HepG2 (cell line): Measurements from ENCODE around the gene ALDH16A1. TPM values are rescaled to one million over a fixed set of nuclear protein-coding genes. Genes with fewer than 3 reads are reported as not detected.

Source experiments
- ATAC-seq: fragments of 200-7000 bp; cut with Tn5 transposase; 3 replicates; pipeline ENCODE4 v1.9.1; 2020; ENCODE audit warnings: mild to moderate bottlenecking, moderate library complexity
- BruUV-seq: library from RNA; stranded (reverse); fragments of 400-500 nt; replicated peaks from 2 replicates; lab custom pipeline; 2021; lab: Mats Ljungman, UMichigan
- CTCF ChIA-PET: fragments of 300-600 bp; formaldehyde crosslinking; extraction: SDS; loops from one replicate; lab custom pipeline; 2021; ENCODE audit warnings: low total read pairs, inconsistent platforms, low intra/inter-chr PET ratio; lab: Yijun Ruan, JAX
- POLR2A ChIA-PET: fragments of 350-600 bp; sonication (Branson Sonifier 250); formaldehyde crosslinking; loops from one replicate; lab custom pipeline; 2020; ENCODE audit warnings: antibody characterized with exemption, inconsistent platforms; lab: Yijun Ruan, JAX
- DNase-seq: peaks from one replicate; pipeline ENCODE4 v3.0.0-alpha.2; 2015; ENCODE audit warnings: low spot score
- FAIRE-seq: peaks from 3 replicates; lab custom pipeline; 2011; peaks lifted over from hg19 to GRCh38; lab: Jason Lieb, UNC
- H2AFZ ChIP-seq: one replicate; pipeline ENCODE4 v1.6.1; 2011; ENCODE audit warnings: low read length, inconsistent platforms
- H3K27ac ChIP-seq: fragments of 300-600 bp; 3 replicates; pipeline ENCODE4 v1.8.0; 2011; ENCODE audit warnings: mixed run types, mild to moderate bottlenecking, mixed read lengths, low read length, inconsistent platforms; ENCODE audit not compliant: insufficient read depth; ENCODE audit errors: extremely low read length
- H3K27me3 ChIP-seq, 2 experiments: fragments of 200-600 bp in 1 of 2; 2 replicates in 1 of 2; 3 replicates in 1 of 2; pipeline versions ENCODE4 v1.6.0 to v1.8.0; 2011; ENCODE audit warnings: low read length in 2 of 2, mild to moderate bottlenecking in 2 of 2, moderate library complexity in 2 of 2, inconsistent platforms in 1 of 2; ENCODE audit not compliant: insufficient read depth in 2 of 2, control insufficient read depth in 1 of 2
- H3K36me3 ChIP-seq, 2 experiments: fragments of 200-600 bp in 1 of 2; replicated peaks in 1 of 2; 2 replicates in 1 of 2; 3 replicates in 1 of 2; pipeline versions ENCODE4 v1.5.1 to v1.8.0; 2011; ENCODE audit warnings: low read length in 2 of 2, inconsistent platforms in 1 of 2; ENCODE audit not compliant: insufficient read depth in 2 of 2, control insufficient read depth in 1 of 2
- H3K4me1 ChIP-seq: 2 replicates; pipeline ENCODE4 v1.5.1; 2012; ENCODE audit warnings: low read length, inconsistent platforms; ENCODE audit not compliant: insufficient read depth
- H3K4me2 ChIP-seq: 2 replicates; pipeline ENCODE4 v1.6.0; 2011; ENCODE audit warnings: low read depth, low read length, inconsistent platforms
- H3K4me3 ChIP-seq, 3 experiments: fragments of 200-600 bp in 1 of 3; sonication (generic), shearing (Covaris generic) in 1 of 3; replicated peaks in 1 of 3; 2 replicates each; pipeline ENCODE4 v1.5.1; 2011 to 2016; ENCODE audit warnings: low read length in 3 of 3, inconsistent platforms in 2 of 3, low read depth in 2 of 3, mild to moderate bottlenecking in 2 of 3, control low read depth in 1 of 3, mixed read lengths in 1 of 3; ENCODE audit not compliant: insufficient read depth in 1 of 3
- H3K79me2 ChIP-seq: one replicate; pipeline ENCODE4 v1.6.1; 2011; ENCODE audit warnings: low read length, inconsistent platforms; ENCODE audit not compliant: insufficient read depth
- H3K9ac ChIP-seq: 2 replicates; pipeline ENCODE4 v1.6.0; 2011; ENCODE audit warnings: mild to moderate bottlenecking, low read depth, low read length, inconsistent platforms; ENCODE audit not compliant: insufficient read depth
- H3K9me3 ChIP-seq: 2 replicates; pipeline ENCODE4 v1.5.1; 2012; ENCODE audit warnings: mild to moderate bottlenecking, low read length
- H4K20me1 ChIP-seq: 2 replicates; pipeline ENCODE4 v1.6.0; 2011; ENCODE audit warnings: inconsistent platforms, mild to moderate bottlenecking, low read length, moderate library complexity; ENCODE audit not compliant: insufficient read depth
- AGO1 ChIP-seq: fragments of 200-400 bp; formaldehyde crosslinking; IDR thresholded peaks from 2 replicates; pipeline ENCODE4 v1.6.1; 2017; ENCODE audit warnings: mild to moderate bottlenecking, low read depth, low read length, moderate library complexity; ENCODE audit not compliant: poor library complexity, severe bottlenecking
- CENPX ChIP-seq: sonication (generic); formaldehyde crosslinking; IDR thresholded peaks from 2 replicates; pipeline ENCODE4 v1.9.0; 2021; ENCODE audit warnings: mild to moderate bottlenecking, missing genetic modification reagents, moderate library complexity
- ELF4 ChIP-seq: sonication (generic); formaldehyde crosslinking; IDR thresholded peaks from 2 replicates; pipeline ENCODE4 v1.5.0; 2020; ENCODE audit warnings: missing genetic modification reagents, mild to moderate bottlenecking, moderate library complexity, borderline replicate concordance
- FIP1L1 ChIP-seq: fragments of 200-400 bp; formaldehyde crosslinking; IDR thresholded peaks from 2 replicates; pipeline ENCODE4 v1.6.1; 2018; ENCODE audit warnings: low read depth, mild to moderate bottlenecking, low read length, moderate library complexity, borderline replicate concordance; ENCODE audit not compliant: insufficient read depth
- FOXJ3 ChIP-seq: sonication (generic); formaldehyde crosslinking; IDR thresholded peaks from 2 replicates; pipeline ENCODE4 v1.4.0; 2020; ENCODE audit warnings: missing genetic modification reagents, mild to moderate bottlenecking, borderline replicate concordance
- GATA4 ChIP-seq: sonication (generic); IDR thresholded peaks from 2 replicates; pipeline ENCODE4 v1.6.1; 2016; ENCODE audit warnings: antibody characterized with exemption, low read depth, borderline replicate concordance
- HHEX ChIP-seq: IDR thresholded peaks from 2 replicates; pipeline ENCODE4 v1.6.1; 2016; ENCODE audit warnings: control low read depth
- HOXA3 ChIP-seq: sonication (generic); formaldehyde crosslinking; IDR thresholded peaks from 2 replicates; pipeline ENCODE4 v1.5.0; 2020; ENCODE audit warnings: missing genetic modification reagents
- JUNB ChIP-seq: sonication (generic); formaldehyde crosslinking; IDR thresholded peaks from 2 replicates; pipeline ENCODE4 v1.8.0; 2022; ENCODE audit warnings: missing genetic modification reagents, mild to moderate bottlenecking, borderline replicate concordance
- KLF9 ChIP-seq: IDR thresholded peaks from 2 replicates; pipeline ENCODE4 v1.6.1; 2016; ENCODE audit warnings: low read depth
- MTF1 ChIP-seq: sonication (generic); formaldehyde crosslinking; IDR thresholded peaks from 2 replicates; pipeline ENCODE4 v1.5.0; 2020; ENCODE audit warnings: missing genetic modification reagents
- NFYB ChIP-seq: sonication (generic); formaldehyde crosslinking; IDR thresholded peaks from 2 replicates; pipeline ENCODE4 v1.4.0; 2020; ENCODE audit warnings: missing genetic modification reagents
- ZNF431 ChIP-seq: sonication (generic); formaldehyde crosslinking; IDR thresholded peaks from 2 replicates; pipeline ENCODE4 v1.9.0; 2022; ENCODE audit warnings: missing genetic modification reagents, low read depth, mild to moderate bottlenecking, borderline replicate concordance
- ZNF441 ChIP-seq: sonication (generic); formaldehyde crosslinking; IDR thresholded peaks from 2 replicates; pipeline ENCODE4 v1.7.0; 2021; ENCODE audit warnings: missing genetic modification reagents, borderline replicate concordance
- ZNF484 ChIP-seq: sonication (generic); formaldehyde crosslinking; IDR thresholded peaks from 2 replicates; pipeline ENCODE4 v1.5.1; 2020; ENCODE audit warnings: mild to moderate bottlenecking, low read depth, missing genetic modification reagents, borderline replicate concordance
- WGBS: methylation state at CpG from one replicate; pipeline ENCODE4 v1.1.6; 2017; ENCODE audit warnings: low lambda C conversion rate; 5-methylcytosine and 5-hydroxymethylcytosine counted together
- in situ Hi-C: cut with HindIII; loops from 2 replicates; pipeline ENCODE4 v1.10.0; 2017; ENCODE audit warnings: low pct_unique_long_range_greater_than_20kb; ENCODE audit not compliant: extremely low pct_ligation_motif_present
- intact Hi-C: fragments of 100-400 bp; cut with micrococcal nuclease; formaldehyde crosslinking; loops from one replicate; pipeline ENCODE4 v1.10.0; 2022; ENCODE audit not compliant: unreplicated experiment
- polyA plus RNA-seq, 8 experiments: library from polyadenylated mRNA; depleted of rRNA in 3 of 8; stranded (reverse) in 7 of 8; unstranded in 1 of 8; fragments of >200 nt; fragmentation: Illumina TruSeq in 4 of 8; extraction: Trizol in 4 of 8; gene quantifications; 2 replicates each; pipeline versions ENCODE4 v1.2.1 to v1.2.3, GENCODE V29; 2011 to 2016; ENCODE audit warnings: low read depth in 4 of 8, missing spikeins in 1 of 8, mixed read lengths in 1 of 8; ENCODE audit not compliant: insufficient read depth in 1 of 8
- total RNA-seq, 5 experiments: library from RNA; depleted of rRNA; stranded (reverse); fragments of >200 nt; fragmentation: Illumina TruSeq; extraction: Trizol; gene quantifications; 2 replicates each; pipeline ENCODE4 v1.2.3, GENCODE V29; 2016; ENCODE audit warnings: low read depth in 1 of 5
- TF ChIP-seq, protein P1 (sequence below): sonication (generic); formaldehyde crosslinking; IDR thresholded peaks from 2 replicates; pipeline ENCODE4 v1.4.0; 2020; ENCODE audit warnings: missing genetic modification reagents
- TF ChIP-seq, protein P2 (sequence below): sonication (generic); formaldehyde crosslinking; IDR thresholded peaks from 2 replicates; pipeline ENCODE4 v1.4.0; 2020; ENCODE audit warnings: missing genetic modification reagents; ENCODE audit errors: not compliant biosample characterization
- TF ChIP-seq, protein P3 (sequence below): sonication (generic); formaldehyde crosslinking; IDR thresholded peaks from 2 replicates; pipeline ENCODE4 v1.4.0; 2020; ENCODE audit warnings: mild to moderate bottlenecking, low read depth, missing genetic modification reagents

ALDH16A1 gene
- total and polyA plus RNA-seq, 2 of the 13 experiments (the other 11 are each of a cell fraction or from before 2014, with no cell fraction given), result 8.4 to 34.9 TPM

DNA sequence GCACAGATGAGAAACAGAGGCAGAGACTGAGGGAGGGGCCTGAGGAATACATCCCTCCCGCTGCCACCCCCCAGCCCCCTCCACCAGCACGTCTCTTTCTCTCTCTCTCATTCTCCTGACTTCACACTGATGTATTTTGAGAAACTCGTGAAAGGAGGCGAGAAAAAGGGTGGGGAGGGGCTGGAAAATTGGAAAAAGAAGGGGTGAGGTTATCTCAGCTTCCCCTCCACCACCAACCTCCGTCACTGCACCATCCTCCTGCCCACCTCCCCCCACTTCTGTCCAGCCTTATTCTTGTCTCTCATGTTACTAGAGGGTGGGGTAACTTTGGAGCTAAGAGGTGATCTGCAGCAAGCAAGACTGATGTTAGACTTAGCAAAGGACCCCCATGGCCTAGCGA is 13.2 kb upstream of the ALDH16A1 start:
- no peak overlapping the region for H3K4me2 ChIP-seq
- no peak for FAIRE-seq
- H3K4me3 ChIP-seq, result no peak overlapping the region
- in situ Hi-C loops (no loop called here), intact Hi-C loops (no loop called here)
- no peaks in the 10 kb centered on the region for H3K79me2 ChIP-seq
- no peaks in the 10 kb centered on the region for H3K9me3 ChIP-seq
- H2AFZ ChIP-seq, result no peak overlapping the region
- no peaks in the 10 kb centered on the region for H3K36me3 ChIP-seq
- no peak overlapping the region for H3K27ac ChIP-seq
- no peak for DNase-seq
- no TSS peak for BruUV-seq
- peaks cover 8 to 71% of the 10 kb centered on the region in 2 experiments for H3K27me3 ChIP-seq
- ATAC-seq, result no peak
- H3K4me1 ChIP-seq, result peaks cover 17% of the 10 kb centered on the region
- peaks cover 5% of the 10 kb centered on the region; the same call in 1 of the 2 replicates for H4K20me1 ChIP-seq
- 5% methylated on average over 6 of the region's 6 CpGs for WGBS
- ChIA-PET POLR2A (interaction anchor here (2.0 kb wide), 1 partner anchor 13 kb away, joined by 8 read pairs; the partner anchor contains the start of gene ALDH16A1), CTCF (no interaction called here)
- H3K9ac ChIP-seq, result no peak overlapping the region
- TF ChIP-seq FIP1L1 (no peak), ZNF431 (CRISPR knock-in tag) (no peak), MTF1 (CRISPR knock-in tag) (no peak), JUNB (no peak), ZNF484 (CRISPR knock-in tag) (no peak), FOXJ3 (CRISPR knock-in tag) (no peak), ELF4 (CRISPR knock-in tag) (no peak), AGO1 (no peak), HOXA3 (CRISPR knock-in tag) (no peak), NFYB (CRISPR knock-in tag) (no peak), KLF9 (no peak), ZNF441 (CRISPR knock-in tag) (no peak), HHEX (no peak), GATA4 (no peak), CENPX (CRISPR knock-in tag) (no peak)
- TF ChIP-seq, protein P1, sequence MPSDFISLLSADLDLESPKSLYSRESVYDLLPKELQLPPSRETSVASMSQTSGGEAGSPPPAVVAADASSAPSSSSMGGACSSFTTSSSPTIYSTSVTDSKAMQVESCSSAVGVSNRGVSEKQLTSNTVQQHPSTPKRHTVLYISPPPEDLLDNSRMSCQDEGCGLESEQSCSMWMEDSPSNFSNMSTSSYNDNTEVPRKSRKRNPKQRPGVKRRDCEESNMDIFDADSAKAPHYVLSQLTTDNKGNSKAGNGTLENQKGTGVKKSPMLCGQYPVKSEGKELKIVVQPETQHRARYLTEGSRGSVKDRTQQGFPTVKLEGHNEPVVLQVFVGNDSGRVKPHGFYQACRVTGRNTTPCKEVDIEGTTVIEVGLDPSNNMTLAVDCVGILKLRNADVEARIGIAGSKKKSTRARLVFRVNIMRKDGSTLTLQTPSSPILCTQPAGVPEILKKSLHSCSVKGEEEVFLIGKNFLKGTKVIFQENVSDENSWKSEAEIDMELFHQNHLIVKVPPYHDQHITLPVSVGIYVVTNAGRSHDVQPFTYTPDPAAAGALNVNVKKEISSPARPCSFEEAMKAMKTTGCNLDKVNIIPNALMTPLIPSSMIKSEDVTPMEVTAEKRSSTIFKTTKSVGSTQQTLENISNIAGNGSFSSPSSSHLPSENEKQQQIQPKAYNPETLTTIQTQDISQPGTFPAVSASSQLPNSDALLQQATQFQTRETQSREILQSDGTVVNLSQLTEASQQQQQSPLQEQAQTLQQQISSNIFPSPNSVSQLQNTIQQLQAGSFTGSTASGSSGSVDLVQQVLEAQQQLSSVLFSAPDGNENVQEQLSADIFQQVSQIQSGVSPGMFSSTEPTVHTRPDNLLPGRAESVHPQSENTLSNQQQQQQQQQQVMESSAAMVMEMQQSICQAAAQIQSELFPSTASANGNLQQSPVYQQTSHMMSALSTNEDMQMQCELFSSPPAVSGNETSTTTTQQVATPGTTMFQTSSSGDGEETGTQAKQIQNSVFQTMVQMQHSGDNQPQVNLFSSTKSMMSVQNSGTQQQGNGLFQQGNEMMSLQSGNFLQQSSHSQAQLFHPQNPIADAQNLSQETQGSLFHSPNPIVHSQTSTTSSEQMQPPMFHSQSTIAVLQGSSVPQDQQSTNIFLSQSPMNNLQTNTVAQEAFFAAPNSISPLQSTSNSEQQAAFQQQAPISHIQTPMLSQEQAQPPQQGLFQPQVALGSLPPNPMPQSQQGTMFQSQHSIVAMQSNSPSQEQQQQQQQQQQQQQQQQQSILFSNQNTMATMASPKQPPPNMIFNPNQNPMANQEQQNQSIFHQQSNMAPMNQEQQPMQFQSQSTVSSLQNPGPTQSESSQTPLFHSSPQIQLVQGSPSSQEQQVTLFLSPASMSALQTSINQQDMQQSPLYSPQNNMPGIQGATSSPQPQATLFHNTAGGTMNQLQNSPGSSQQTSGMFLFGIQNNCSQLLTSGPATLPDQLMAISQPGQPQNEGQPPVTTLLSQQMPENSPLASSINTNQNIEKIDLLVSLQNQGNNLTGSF, result no peak
- TF ChIP-seq, protein P2, sequence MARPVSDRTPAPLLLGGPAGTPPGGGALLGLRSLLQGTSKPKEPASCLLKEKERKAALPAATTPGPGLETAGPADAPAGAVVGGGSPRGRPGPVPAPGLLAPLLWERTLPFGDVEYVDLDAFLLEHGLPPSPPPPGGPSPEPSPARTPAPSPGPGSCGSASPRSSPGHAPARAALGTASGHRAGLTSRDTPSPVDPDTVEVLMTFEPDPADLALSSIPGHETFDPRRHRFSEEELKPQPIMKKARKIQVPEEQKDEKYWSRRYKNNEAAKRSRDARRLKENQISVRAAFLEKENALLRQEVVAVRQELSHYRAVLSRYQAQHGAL (CRISPR knock-in tag), result no peak
- TF ChIP-seq, protein P3, sequence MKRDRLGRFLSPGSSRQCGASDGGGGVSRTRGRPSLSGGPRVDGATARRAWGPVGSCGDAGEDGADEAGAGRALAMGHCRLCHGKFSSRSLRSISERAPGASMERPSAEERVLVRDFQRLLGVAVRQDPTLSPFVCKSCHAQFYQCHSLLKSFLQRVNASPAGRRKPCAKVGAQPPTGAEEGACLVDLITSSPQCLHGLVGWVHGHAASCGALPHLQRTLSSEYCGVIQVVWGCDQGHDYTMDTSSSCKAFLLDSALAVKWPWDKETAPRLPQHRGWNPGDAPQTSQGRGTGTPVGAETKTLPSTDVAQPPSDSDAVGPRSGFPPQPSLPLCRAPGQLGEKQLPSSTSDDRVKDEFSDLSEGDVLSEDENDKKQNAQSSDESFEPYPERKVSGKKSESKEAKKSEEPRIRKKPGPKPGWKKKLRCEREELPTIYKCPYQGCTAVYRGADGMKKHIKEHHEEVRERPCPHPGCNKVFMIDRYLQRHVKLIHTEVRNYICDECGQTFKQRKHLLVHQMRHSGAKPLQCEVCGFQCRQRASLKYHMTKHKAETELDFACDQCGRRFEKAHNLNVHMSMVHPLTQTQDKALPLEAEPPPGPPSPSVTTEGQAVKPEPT, result no peak
